SK-N-SH treated with all-trans-retinoic acid at 6 μM for 48 hours (cell line): ENCODE data around the gene GDF7.
A peak's percentile ranks its signal among the peaks of the same experiment; 100 is the strongest.

Experiments used
- ATAC-seq: fragments of 200-7000 bp; cut with Tn5 transposase; 3 replicates; pipeline ENCODE4 v1.9.1; 2020; ENCODE audit warnings: mild to moderate bottlenecking, moderate library complexity
- ARNTL ChIP-seq: fragments of 450-650 bp; formaldehyde crosslinking; IDR thresholded peaks from 2 replicates; pipeline ENCODE4 v1.5.0; 2020; ENCODE audit warnings: low read depth, mild to moderate bottlenecking, moderate library complexity, borderline replicate concordance
- BACH2 ChIP-seq: fragments of 250-450 bp; sonication (Bioruptor Pico); IDR thresholded peaks from 2 replicates; pipeline ENCODE4 v1.9.0; 2021; ENCODE audit warnings: mild to moderate bottlenecking, borderline replicate concordance
- CSDC2 ChIP-seq: fragments of 250-450 bp; sonication (Bioruptor Pico); IDR thresholded peaks from 2 replicates; pipeline ENCODE4 v1.5.0; 2020; ENCODE audit warnings: mild to moderate bottlenecking, moderate library complexity
- ESRRG ChIP-seq: fragments of 250-450 bp; sonication (Bioruptor Pico); IDR thresholded peaks from 2 replicates; pipeline ENCODE4 v1.6.1; 2021; ENCODE audit warnings: mild to moderate bottlenecking
- GLIS3 ChIP-seq: fragments of 250-450 bp; sonication (Bioruptor Pico); IDR thresholded peaks from 2 replicates; pipeline ENCODE4 v1.5.0; 2020; ENCODE audit warnings: mild to moderate bottlenecking, moderate library complexity
- ISL1 ChIP-seq: fragments of 250-450 bp; sonication (Bioruptor Pico); IDR thresholded peaks from 2 replicates; pipeline ENCODE4 v2.1.2; 2022; ENCODE audit warnings: mild to moderate bottlenecking, moderate library complexity
- OSR1 ChIP-seq: fragments of 250-450 bp; sonication (Bioruptor Pico); IDR thresholded peaks from 2 replicates; pipeline ENCODE4 v1.8.0; 2022; ENCODE audit warnings: moderate library complexity, mild to moderate bottlenecking, inconsistent platforms
- PATZ1 ChIP-seq: fragments of 250-450 bp; sonication (Bioruptor Pico); IDR thresholded peaks from 2 replicates; pipeline ENCODE4 v1.8.0; 2020; ENCODE audit warnings: mild to moderate bottlenecking, moderate library complexity, borderline replicate concordance
- POU6F1 ChIP-seq: fragments of 250-450 bp; sonication (Bioruptor Pico); IDR thresholded peaks from 2 replicates; pipeline ENCODE4 v1.8.0; 2021; ENCODE audit warnings: low read depth, mild to moderate bottlenecking, moderate library complexity, borderline replicate concordance
- PPARA ChIP-seq: fragments of 250-450 bp; sonication (Bioruptor Pico); IDR thresholded peaks from 2 replicates; pipeline ENCODE4 v1.5.0; 2020; ENCODE audit warnings: mild to moderate bottlenecking, borderline replicate concordance
- RARB ChIP-seq: fragments of 250-450 bp; sonication (Bioruptor Pico); IDR thresholded peaks from 2 replicates; pipeline ENCODE4 v1.8.0; 2021; ENCODE audit warnings: mild to moderate bottlenecking, moderate library complexity
- SNAI2 ChIP-seq: fragments of 250-450 bp; sonication (Bioruptor Pico); IDR thresholded peaks from 2 replicates; pipeline ENCODE4 v1.5.0; 2020; ENCODE audit warnings: mild to moderate bottlenecking, moderate library complexity
- TCF4 ChIP-seq: fragments of 250-450 bp; sonication (Bioruptor Pico); IDR thresholded peaks from 2 replicates; pipeline ENCODE4 v1.8.0; 2021; ENCODE audit warnings: mild to moderate bottlenecking, moderate library complexity, borderline replicate concordance
- TOX ChIP-seq: fragments of 250-450 bp; sonication (Bioruptor Pico); IDR thresholded peaks from 2 replicates; pipeline ENCODE4 v1.8.0; 2021; ENCODE audit warnings: mild to moderate bottlenecking, moderate library complexity, borderline replicate concordance
- TSHZ2 ChIP-seq: fragments of 250-450 bp; sonication (Bioruptor Pico); IDR thresholded peaks from 2 replicates; pipeline ENCODE4 v1.5.0; 2020; ENCODE audit warnings: mild to moderate bottlenecking, moderate library complexity
- ZC3H10 ChIP-seq: fragments of 250-450 bp; sonication (Bioruptor Pico); IDR thresholded peaks from 2 replicates; pipeline ENCODE4 v1.5.1; 2021; ENCODE audit warnings: mild to moderate bottlenecking, moderate library complexity
- ZFP3 ChIP-seq: fragments of 250-450 bp; sonication (Bioruptor Pico); IDR thresholded peaks from 2 replicates; pipeline ENCODE4 v1.5.0; 2020; ENCODE audit warnings: mild to moderate bottlenecking, moderate library complexity
- ZFP30 ChIP-seq: fragments of 450-650 bp; formaldehyde crosslinking; IDR thresholded peaks from 2 replicates; pipeline ENCODE4 v1.5.0; 2022; ENCODE audit warnings: mild to moderate bottlenecking, moderate library complexity
- ZNF565 ChIP-seq: fragments of 450-650 bp; formaldehyde crosslinking; conservative IDR thresholded peaks from 2 replicates; pipeline ENCODE4 v1.5.0; 2020; ENCODE audit warnings: low read depth, mild to moderate bottlenecking, moderate library complexity
- ZNF70 ChIP-seq: fragments of 450-650 bp; formaldehyde crosslinking; IDR thresholded peaks from 2 replicates; pipeline ENCODE4 v1.5.0; 2020; ENCODE audit warnings: mild to moderate bottlenecking, moderate library complexity
- ZNF8 ChIP-seq: fragments of 450-650 bp; formaldehyde crosslinking; IDR thresholded peaks from 2 replicates; pipeline ENCODE4 v1.5.0; 2020; ENCODE audit warnings: mild to moderate bottlenecking, moderate library complexity
- TF ChIP-seq, protein P1 (sequence below): fragments of 250-450 bp; sonication (Bioruptor Pico); IDR thresholded peaks from 2 replicates; pipeline ENCODE4 v1.5.1; 2020; ENCODE audit warnings: low read depth, mild to moderate bottlenecking, moderate library complexity
- TF ChIP-seq, protein P2 (sequence below): fragments of 250-450 bp; sonication (Bioruptor Pico); IDR thresholded peaks from 2 replicates; pipeline ENCODE4 v1.5.1; 2021; ENCODE audit warnings: mild to moderate bottlenecking, moderate library complexity

GDF7 gene

DNA sequence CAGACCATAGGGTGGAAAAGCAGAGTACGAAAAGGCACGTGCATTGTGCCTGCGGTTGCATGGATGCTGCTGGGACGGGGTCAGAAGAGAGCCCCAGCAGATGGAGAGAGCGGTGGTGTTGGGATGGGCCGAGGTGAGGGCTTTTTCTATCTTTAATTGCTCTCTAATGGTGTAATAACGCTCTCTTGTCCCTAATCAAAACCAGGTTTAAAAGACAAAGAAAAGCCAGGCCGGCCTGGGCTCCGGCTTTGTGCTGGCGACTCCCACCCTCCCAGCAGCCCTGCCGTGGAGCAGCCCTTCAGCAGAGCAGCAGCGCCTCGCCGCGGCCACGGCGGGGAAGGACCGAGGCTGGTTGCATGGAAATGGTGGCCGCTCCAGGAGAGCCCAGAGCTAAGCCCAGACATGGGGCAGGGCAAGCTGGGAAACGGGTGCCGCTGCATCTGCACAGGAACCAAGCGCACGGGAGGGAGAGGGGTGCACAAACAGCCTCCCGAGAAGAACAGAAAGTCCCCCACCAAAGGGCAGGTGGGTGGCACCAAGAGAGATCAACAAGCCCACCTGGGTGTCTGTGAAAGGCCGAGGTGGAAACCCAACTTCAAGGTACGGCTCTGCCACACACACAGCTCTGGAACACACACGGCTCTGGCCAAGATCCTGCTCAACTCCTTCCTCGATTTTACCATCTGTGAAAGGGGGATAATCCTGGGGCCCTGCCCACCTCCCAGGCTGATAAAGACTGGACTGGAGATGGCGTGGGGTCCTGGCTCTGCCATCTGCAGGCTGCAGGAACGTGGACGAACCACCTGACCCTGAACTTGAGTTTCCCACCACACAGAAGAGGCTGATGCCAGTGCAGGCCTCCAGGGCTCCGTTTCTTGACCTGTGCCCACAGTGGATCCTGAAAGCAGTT is 31.0 kb upstream of the GDF7 start:
- ATAC-seq, result peak; percentile 97

More for the DNA sequence above, 31.0 kb upstream of the GDF7 start:
- no peak for TF ChIP-seq POU6F1 (CRISPR knock-in tag)
- no peak for TF ChIP-seq TOX (CRISPR knock-in tag)
- TF ChIP-seq, protein P1, sequence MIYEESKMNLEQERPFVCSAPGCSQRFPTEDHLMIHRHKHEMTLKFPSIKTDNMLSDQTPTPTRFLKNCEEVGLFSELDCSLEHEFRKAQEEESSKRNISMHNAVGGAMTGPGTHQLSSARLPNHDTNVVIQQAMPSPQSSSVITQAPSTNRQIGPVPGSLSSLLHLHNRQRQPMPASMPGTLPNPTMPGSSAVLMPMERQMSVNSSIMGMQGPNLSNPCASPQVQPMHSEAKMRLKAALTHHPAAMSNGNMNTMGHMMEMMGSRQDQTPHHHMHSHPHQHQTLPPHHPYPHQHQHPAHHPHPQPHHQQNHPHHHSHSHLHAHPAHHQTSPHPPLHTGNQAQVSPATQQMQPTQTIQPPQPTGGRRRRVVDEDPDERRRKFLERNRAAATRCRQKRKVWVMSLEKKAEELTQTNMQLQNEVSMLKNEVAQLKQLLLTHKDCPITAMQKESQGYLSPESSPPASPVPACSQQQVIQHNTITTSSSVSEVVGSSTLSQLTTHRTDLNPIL (CRISPR knock-in tag), result no peak
- peak; percentile 24; the same call in 1 of the 2 replicates for TF ChIP-seq SNAI2 (CRISPR knock-in tag)
- no peak for TF ChIP-seq ZFP30 (CRISPR knock-in tag)
- TF ChIP-seq TCF4 (CRISPR knock-in tag), result peak; percentile 86
- 0 out of 2 replicates have a peak, but pooled peaks have one; percentile 37 for TF ChIP-seq ZFP3 (CRISPR knock-in tag)
- no peak for TF ChIP-seq PPARA (CRISPR knock-in tag)
- TF ChIP-seq OSR1 (CRISPR knock-in tag), result no peak
- TF ChIP-seq ZNF565, result no peak
- TF ChIP-seq TSHZ2 (CRISPR knock-in tag), result peak; percentile 85
- no peak for TF ChIP-seq GLIS3 (CRISPR knock-in tag)
- no peak for TF ChIP-seq ESRRG (CRISPR knock-in tag)
- no peak for TF ChIP-seq ISL1 (CRISPR knock-in tag)
- TF ChIP-seq ARNTL, result no peak
- peak; percentile 36; the same call in 1 of the 2 replicates for TF ChIP-seq CSDC2 (CRISPR knock-in tag)
- peak; percentile 4; the same call in 1 of the 2 replicates for TF ChIP-seq ZNF70 (CRISPR knock-in tag)
- TF ChIP-seq BACH2 (CRISPR knock-in tag), result no peak
- peak; percentile 53; the same call in 1 of the 2 replicates for TF ChIP-seq ZNF8 (CRISPR knock-in tag)
- TF ChIP-seq ZC3H10, result no peak
- no peak for TF ChIP-seq RARB (CRISPR knock-in tag)
- TF ChIP-seq, protein P2, sequence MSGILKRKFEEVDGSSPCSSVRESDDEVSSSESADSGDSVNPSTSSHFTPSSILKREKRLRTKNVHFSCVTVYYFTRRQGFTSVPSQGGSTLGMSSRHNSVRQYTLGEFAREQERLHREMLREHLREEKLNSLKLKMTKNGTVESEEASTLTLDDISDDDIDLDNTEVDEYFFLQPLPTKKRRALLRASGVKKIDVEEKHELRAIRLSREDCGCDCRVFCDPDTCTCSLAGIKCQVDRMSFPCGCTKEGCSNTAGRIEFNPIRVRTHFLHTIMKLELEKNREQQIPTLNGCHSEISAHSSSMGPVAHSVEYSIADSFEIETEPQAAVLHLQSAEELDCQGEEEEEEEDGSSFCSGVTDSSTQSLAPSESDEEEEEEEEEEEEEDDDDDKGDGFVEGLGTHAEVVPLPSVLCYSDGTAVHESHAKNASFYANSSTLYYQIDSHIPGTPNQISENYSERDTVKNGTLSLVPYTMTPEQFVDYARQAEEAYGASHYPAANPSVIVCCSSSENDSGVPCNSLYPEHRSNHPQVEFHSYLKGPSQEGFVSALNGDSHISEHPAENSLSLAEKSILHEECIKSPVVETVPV, result no peak
- TF ChIP-seq PATZ1 (CRISPR knock-in tag), result no peak
